Anterior cingulate cortex (tissue), 58 donors: Measurements from ENCODE around the gene INPP5A.
"Not testable (repeated sequence)": the region's sequence is repeated elsewhere in the genome, so short reads cannot be mapped to it uniquely, and the experiment has no call there.

Experiments
- DNase-seq, 58 donors: peaks; one replicate each; lab custom pipeline; 2025; lab: John Stamatoyannopoulos, UW

The INPP5A gene

GRCh38 chr10:132537684-132538001, at the start of gene INPP5A:
INPP5A (plus strand) TSS chr10:132537787; CDS start chr10:132538097, 310 bp downstream.
- DNase-seq, result no peak

- no peak for DNase-seq
Measured at GRCh38 chr10:132488231-132488821, 49.3 kb upstream of the INPP5A start.

GRCh38 chr10:132489053-132489703, 48.4 kb upstream of the INPP5A start:
- DNase-seq, result no peak

DNA sequence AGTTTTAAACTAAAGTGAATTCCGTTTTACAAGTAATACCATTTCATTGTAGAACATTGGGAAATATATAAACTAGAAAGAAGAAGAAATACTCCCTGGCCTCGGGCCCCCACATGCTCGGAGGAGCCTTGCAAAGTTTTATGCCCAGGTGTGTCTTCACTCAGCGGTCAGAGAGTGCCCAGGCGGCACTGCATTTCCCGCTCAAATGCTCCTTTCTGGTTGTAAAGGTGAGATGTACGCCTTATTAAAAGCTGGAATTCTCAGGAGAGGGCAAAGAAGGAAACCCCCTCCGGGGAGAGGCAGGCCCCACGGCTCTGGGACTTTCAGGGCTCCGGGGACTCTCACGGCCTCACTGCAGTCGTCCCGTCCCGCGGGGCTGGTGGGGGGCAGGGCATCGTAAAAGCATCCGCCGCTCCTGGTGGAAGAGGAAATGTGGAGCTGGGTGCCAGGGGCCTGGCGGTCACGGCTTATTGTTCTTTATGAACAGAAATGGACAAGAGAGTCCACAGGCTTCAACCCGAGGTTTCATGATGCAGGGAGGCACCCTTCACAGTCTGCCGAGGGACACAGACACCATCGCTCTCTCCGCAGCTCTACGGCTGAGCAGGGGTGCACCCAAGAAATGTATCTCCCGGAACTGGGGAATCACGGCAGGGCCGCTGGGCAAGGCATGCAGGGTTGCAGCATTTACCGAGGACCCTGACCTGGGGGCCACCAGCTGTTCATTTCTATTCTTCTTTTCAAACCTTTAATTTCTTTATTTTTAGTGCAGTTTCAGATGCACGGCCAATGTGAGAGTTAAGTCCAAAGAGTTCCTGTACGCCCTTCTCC, 47.7 kb upstream of the INPP5A start:
- no peak for DNase-seq

DNA sequence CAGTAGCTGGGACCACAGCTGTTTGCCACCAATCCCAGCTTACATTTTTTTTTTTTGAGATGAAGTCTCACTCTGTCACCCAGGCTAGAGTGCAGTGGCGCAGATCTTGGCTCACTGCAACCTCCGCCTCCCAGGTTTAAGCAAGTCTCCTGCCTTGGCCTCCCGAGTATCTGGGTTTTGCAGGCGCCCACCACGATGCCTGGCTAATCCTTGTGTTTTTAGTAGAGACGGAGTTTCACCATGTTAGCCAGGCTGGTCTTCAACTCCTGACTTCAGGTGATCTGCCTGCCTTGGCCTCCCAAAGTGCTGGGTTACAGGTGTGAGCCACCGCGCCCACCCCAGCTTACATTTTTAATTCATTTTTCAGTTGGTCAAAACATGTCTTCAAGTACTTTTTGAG, 46.1 kb upstream of the INPP5A start:
- not testable (repeated sequence) for DNase-seq

- peak in 28 of 58 donors; percentile 9 to 66 (median 44) for DNase-seq
Measured at GRCh38 chr10:132492323-132493025, 45.1 kb upstream of the INPP5A start.

DNA sequence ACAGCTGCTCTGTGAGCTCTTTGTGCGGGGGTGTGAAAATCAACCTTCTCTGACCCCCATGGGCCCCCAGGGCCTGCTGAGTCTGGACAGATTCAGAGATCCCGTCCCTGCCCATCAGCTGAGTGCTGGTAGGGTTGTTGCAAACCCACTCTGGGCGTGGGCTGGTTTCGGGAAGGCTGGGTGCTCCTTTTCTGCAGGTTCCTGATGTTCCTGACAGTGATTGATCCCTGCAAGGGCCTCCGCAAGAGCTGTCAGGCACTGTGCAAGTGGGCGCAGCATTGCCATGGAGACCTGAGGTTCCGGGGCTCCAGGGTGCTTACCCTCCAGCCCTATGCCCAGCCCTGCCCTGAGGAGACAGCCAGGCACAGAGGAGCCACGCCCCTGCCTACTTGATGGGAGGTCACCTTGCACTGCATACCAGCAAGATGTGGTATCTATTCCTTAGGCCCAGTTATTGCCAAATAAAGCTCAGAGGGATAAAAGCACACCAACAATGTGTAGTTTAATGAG, 44.3 kb upstream of the INPP5A start:
- DNase-seq, result peak in 2 of 58 donors; percentile 14 to 58

DNA sequence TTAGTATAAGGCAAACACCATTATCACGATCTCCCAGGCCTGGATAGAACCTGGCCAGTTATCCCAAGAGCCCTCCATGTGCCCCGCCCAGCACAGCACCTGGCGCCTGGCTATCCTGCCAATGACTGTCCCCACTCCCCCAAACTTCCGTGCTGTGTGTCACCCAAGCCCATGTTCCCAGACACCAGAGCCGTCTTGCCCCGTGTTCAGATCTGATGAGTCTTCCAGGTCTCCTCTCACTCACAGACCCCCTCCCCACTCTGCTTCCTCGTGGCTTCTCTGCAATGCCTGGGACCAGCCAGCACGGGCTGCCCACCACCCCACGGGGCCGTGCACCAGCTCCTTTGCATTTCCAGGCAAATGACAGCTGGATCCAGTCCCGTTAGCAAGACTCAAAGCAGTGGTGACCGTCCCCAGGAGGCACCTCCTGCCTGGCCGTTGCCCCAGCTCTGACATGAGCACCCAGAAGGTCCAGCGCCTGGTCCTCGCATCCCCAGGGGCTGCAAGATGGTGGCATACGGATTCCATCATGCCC, 43.8 kb upstream of the INPP5A start:
- DNase-seq, result no peak

GRCh38 chr10:132494866-132495630, 42.5 kb upstream of the INPP5A start:
- no peak for DNase-seq

GRCh38 chr10:132496360-132497062, 41.1 kb upstream of the INPP5A start:
- DNase-seq, result no peak

GRCh38 chr10:132497063-132497680, 40.4 kb upstream of the INPP5A start:
- peak in 3 of 58 donors; percentile 21 to 22 (median 21) for DNase-seq

DNA sequence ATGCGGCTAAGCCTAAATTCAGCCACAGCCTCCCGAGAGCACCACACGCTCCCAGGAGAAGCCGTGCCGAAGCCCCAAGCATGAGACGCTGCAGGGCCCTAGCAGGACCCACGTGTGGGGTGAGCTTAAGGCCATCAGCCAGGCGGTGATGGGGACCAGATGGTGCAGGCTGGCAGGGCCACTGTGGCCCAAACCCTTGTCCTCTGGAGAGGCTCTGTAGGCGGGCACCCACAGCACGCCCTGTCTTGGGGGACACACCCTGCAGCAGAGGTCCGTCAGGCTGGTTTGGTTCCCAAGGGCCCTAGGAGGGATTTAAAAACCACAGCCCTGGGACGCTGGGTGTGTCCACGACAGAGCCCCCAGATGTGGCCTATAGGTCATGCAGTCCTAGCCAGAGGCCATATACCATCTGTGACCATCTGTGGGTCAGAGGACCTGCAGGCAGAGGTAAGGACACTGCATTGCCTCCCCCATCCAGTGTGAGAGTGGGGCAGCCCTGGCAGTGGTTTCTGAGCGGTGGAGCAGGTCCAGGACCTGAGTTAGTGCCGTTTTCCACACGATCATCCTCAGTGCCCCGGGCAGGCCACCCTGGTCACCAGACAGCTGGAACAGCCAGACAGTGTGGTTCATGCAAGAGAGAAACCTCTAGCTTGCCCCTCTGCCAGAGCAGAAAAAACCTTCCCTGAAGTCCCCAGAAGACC, 39.6 kb upstream of the INPP5A start:
- DNase-seq, result no peak

DNA sequence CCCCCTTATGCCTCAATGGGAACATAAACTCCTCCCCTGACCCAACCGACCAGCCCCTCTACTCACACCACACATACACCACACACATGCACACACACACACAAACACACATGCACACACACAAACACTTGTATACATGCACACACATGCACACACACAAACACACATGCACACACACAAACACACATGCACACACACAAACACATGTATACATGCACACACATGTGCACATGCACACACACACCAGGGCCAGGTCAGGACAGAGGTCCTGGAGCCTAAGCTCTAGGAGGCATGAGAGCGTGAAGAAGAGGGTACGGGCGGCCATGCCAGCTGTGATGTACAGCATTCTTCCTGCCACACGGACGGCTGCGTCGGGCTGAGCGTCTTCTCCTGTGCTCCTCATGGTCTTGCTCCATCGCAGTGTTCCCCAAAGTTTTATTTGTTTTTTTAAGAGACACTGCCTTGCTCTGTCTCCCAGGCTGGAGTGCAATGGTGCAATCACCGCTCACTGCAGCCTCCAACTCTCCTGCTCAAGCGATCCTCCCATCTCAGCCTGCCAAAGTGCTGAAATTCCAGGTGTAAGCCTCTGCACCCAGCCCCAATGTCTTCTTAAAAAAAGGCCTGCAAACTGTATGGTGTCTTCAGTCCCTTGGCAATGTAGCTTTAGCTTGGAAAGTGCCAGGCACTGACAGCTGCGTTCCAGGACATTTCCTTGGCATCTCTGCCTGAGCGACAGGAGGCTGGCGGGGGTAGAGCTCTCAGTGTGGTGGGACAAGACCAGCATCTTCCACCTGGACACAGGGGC, 38.8 kb upstream of the INPP5A start:
- DNase-seq, result peak in 6 of 58 donors; percentile 5 to 30 (median 26)

DNA sequence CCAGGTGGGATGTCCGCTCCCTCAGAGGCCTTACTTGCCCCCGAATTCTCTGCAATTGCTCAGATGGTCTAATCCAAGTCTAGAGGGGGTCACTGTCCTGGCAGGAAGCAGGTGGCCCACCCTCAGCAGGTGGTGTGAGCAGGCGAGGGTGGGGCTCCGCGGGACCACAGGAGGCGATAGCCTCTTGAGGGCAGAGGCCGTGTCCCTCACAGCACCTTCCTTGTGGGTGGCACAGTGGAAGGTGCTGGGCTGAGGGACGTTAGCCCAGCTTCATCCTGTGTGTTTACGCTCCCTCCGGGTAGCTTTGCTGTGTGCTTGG, 38.3 kb upstream of the INPP5A start:
- no peak for DNase-seq

GRCh38 chr10:132500781-132501415, 36.7 kb upstream of the INPP5A start:
- no peak for DNase-seq

DNA sequence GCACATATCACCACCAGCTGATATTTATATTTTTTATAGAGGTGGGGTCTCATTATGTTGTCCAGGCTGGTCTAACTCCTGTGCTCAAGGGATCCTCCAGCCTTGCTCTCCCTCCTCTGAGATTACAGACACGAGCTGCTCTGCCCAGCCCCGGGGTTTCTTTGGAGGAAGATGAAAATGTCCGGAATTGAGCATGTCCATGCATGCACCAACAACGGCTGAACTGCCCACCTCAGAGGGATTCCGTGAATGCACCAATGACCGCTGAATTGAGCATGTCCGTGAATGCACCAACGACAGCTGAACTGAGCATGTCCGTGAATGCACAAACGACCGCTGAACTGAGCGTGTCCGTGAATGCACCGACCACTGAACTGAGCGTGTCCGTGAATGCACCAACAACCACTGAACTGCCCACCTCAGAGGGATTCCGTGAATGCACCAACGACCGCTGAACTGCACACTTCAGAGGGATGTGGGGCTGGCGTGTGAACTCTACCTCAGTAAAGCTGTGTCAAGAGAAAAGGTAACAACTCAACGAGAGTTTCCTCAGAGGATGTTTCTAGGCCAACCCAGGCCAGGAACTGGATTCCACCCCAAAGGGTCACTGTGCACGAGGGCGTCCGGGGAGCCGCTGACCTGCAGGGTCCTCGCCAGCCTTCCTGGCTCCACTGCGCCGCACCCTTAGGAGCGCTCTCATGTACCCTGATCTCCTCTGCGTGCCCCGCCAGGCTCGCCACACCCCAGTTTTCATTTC, 34.9 kb upstream of the INPP5A start:
- DNase-seq, result no peak
